ENCODE data around the gene MUC5AC. TPM values are rescaled to one million over a fixed set of nuclear protein-coding genes. Genes with fewer than 3 reads are reported as not detected.

Gene MUC5AC
- polyA plus RNA-seq, 1 donor (not counting 4 experiments of a cell fraction or from before 2014, with no cell fraction given) = not detected

GRCh38 chr11:1117992-1118391 is 39.8 kb upstream of the MUC5AC start:
- no peaks in the 10 kb centered on the region for H3K9me1 ChIP-seq (ENCODE audit: control insufficient read depth, extremely low read depth, insufficient read depth, low read length)
- no peak overlapping the region for H2AFZ ChIP-seq (ENCODE audit: control insufficient read depth, low read length)
- H4K20me1 ChIP-seq (ENCODE audit: control insufficient read depth, extremely low read depth, insufficient read depth, low read length) = no peaks in the 10 kb centered on the region
- H3K4me3 ChIP-seq (ENCODE audit: control insufficient read depth in 2 of 3, extremely low read depth in 1 of 3, insufficient read depth in 2 of 3, low read depth in 1 of 3, low read length in 3 of 3) = no peak overlapping the region
- H3K36me3 ChIP-seq (ENCODE audit: control insufficient read depth in 2 of 2, extremely low read depth in 1 of 2, insufficient read depth in 2 of 2, low read length in 2 of 2) = no peaks in the 10 kb centered on the region
- H3K27me3 ChIP-seq (ENCODE audit: control insufficient read depth, extremely low read depth, insufficient read depth, low read length) = no peaks in the 10 kb centered on the region
- FAIRE-seq (no peak), DNase-seq (ENCODE audit: low read depth, low spot score) (no peak)
- TF ChIP-seq EZH2 (IDR thresholded peaks at IDR 0.05; ENCODE audit: low read length) (no peak), CTCF (optimal IDR thresholded peaks at IDR 0.05 in 1 of 3, IDR thresholded peaks at IDR 0.05 in 1 of 3, conservative IDR thresholded peaks at IDR 0.05 in 1 of 3; ENCODE audit: extremely low read depth in 1 of 3, insufficient read depth in 2 of 3, low read length in 3 of 3) (no peak)
- no peaks in the 10 kb centered on the region for H3K9me3 ChIP-seq (ENCODE audit: control insufficient read depth, low read depth, low read length)
- no peaks in the 10 kb centered on the region for H3K79me2 ChIP-seq (ENCODE audit: control insufficient read depth, insufficient read depth, low read length)
- H3K9ac ChIP-seq (ENCODE audit: control insufficient read depth, extremely low read depth, insufficient read depth, low read length) = no peak overlapping the region
- H3K4me1 ChIP-seq (ENCODE audit: control insufficient read depth, extremely low read depth, insufficient read depth, low read length) = no peaks in the 10 kb centered on the region
- no peak overlapping the region for H3K4me2 ChIP-seq (ENCODE audit: control insufficient read depth, extremely low read depth, insufficient read depth, low read depth, low read length)
- dilution Hi-C loops (cut with MboI; ENCODE audit: extremely low pct_ligation_motif_present, low sequenced_read_pairs) = no loop called here
- no peak overlapping the region for H3K27ac ChIP-seq (ENCODE audit: control insufficient read depth, insufficient read depth, low read length)

DNA sequence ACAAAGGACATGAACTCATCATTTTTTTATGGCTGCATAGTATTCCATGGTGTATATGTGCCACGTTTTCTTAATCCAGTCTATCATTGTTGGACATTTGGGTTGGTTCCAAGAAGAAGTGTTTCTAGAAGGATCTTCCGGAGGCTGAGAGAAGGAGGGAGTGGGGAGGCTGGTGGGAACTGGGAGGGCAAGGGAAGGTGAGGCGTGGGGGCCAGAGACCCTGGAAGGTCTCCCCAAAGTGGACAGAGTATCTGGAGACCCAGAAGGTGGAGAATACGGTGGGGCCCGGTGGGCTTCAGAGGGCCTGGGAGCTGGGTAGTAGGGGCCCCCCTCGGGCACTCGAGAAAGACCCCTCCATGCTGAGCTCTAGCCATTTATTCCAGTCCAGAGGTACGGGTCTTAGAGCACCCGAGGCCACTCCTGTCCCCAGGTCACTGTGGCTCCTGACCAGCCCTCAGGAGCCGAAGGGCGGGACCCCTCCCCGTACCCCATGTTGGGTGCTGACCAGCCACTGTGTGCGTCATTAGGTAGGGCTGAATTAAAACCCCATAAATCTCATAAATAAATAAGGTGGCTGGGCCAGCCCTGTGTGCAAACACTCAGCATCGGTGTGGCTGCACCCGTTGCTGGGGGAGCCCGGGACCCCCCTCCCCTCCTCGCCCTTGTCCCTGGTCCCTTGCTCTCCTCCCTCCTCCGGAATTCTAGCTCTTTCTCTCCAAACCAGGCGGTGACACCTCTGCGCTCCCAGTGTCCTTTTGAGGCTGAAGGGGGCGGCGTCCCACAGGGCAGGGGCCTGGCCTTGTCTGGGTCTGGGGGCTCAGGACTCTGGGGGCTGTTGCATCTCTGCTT is 38.8 kb upstream of the MUC5AC start:
- H3K27ac ChIP-seq (ENCODE audit: control insufficient read depth, insufficient read depth, low read length) = no peak overlapping the region
- H3K4me2 ChIP-seq (ENCODE audit: control insufficient read depth, extremely low read depth, insufficient read depth, low read depth, low read length) = no peak overlapping the region
- no peaks in the 10 kb centered on the region for H3K9me3 ChIP-seq (ENCODE audit: control insufficient read depth, low read depth, low read length)
- no peaks in the 10 kb centered on the region for H3K4me1 ChIP-seq (ENCODE audit: control insufficient read depth, extremely low read depth, insufficient read depth, low read length)
- no peak overlapping the region for H2AFZ ChIP-seq (ENCODE audit: control insufficient read depth, low read length)
- dilution Hi-C loops (cut with MboI; ENCODE audit: extremely low pct_ligation_motif_present, low sequenced_read_pairs) = no loop called here
- FAIRE-seq = no peak
- no peaks in the 10 kb centered on the region for H3K79me2 ChIP-seq (ENCODE audit: control insufficient read depth, insufficient read depth, low read length)
- no peak overlapping the region for H3K4me3 ChIP-seq (ENCODE audit: control insufficient read depth in 2 of 3, extremely low read depth in 1 of 3, insufficient read depth in 2 of 3, low read depth in 1 of 3, low read length in 3 of 3)
- H3K9me1 ChIP-seq (ENCODE audit: control insufficient read depth, extremely low read depth, insufficient read depth, low read length) = no peaks in the 10 kb centered on the region
- TF ChIP-seq EZH2 (IDR thresholded peaks at IDR 0.05; ENCODE audit: low read length) (no peak), CTCF (optimal IDR thresholded peaks at IDR 0.05 in 1 of 3, IDR thresholded peaks at IDR 0.05 in 1 of 3, conservative IDR thresholded peaks at IDR 0.05 in 1 of 3; ENCODE audit: extremely low read depth in 1 of 3, insufficient read depth in 2 of 3, low read length in 3 of 3) (no peak)
- no peaks in the 10 kb centered on the region for H3K27me3 ChIP-seq (ENCODE audit: control insufficient read depth, extremely low read depth, insufficient read depth, low read length)
- no peak for DNase-seq (ENCODE audit: low read depth, low spot score)
- no peak overlapping the region for H3K9ac ChIP-seq (ENCODE audit: control insufficient read depth, extremely low read depth, insufficient read depth, low read length)
- H4K20me1 ChIP-seq (ENCODE audit: control insufficient read depth, extremely low read depth, insufficient read depth, low read length) = no peaks in the 10 kb centered on the region
- no peaks in the 10 kb centered on the region for H3K36me3 ChIP-seq (ENCODE audit: control insufficient read depth in 2 of 2, extremely low read depth in 1 of 2, insufficient read depth in 2 of 2, low read length in 2 of 2)
